HepG2 (cell line): ENCODE results near the gene CA5B. TPM values are rescaled to one million over a fixed set of nuclear protein-coding genes. Genes with fewer than 3 reads are reported as not detected.

Experiments used
- ATAC-seq: fragments of 200-7000 bp; cut with Tn5 transposase; 3 replicates; pipeline ENCODE4 v1.9.1; 2020; ENCODE audit warnings: mild to moderate bottlenecking, moderate library complexity
- BruUV-seq: library from RNA; stranded (reverse); fragments of 400-500 nt; replicated peaks from 2 replicates; lab custom pipeline; 2021; lab: Mats Ljungman, UMichigan
- CTCF ChIA-PET: fragments of 300-600 bp; formaldehyde crosslinking; extraction: SDS; loops from one replicate; lab custom pipeline; 2021; ENCODE audit warnings: low total read pairs, inconsistent platforms, low intra/inter-chr PET ratio; lab: Yijun Ruan, JAX
- POLR2A ChIA-PET: fragments of 350-600 bp; sonication (Branson Sonifier 250); formaldehyde crosslinking; loops from one replicate; lab custom pipeline; 2020; ENCODE audit warnings: antibody characterized with exemption, inconsistent platforms; lab: Yijun Ruan, JAX
- DNase-seq: peaks from one replicate; pipeline ENCODE4 v3.0.0-alpha.2; 2015; ENCODE audit warnings: low spot score
- FAIRE-seq: peaks from 3 replicates; lab custom pipeline; 2011; peaks lifted over from hg19 to GRCh38; lab: Jason Lieb, UNC
- H2AFZ ChIP-seq: one replicate; pipeline ENCODE4 v1.6.1; 2011; ENCODE audit warnings: low read length, inconsistent platforms
- H3K27ac ChIP-seq: fragments of 300-600 bp; 3 replicates; pipeline ENCODE4 v1.8.0; 2011; ENCODE audit warnings: mixed run types, mild to moderate bottlenecking, mixed read lengths, low read length, inconsistent platforms; ENCODE audit not compliant: insufficient read depth; ENCODE audit errors: extremely low read length
- H3K27me3 ChIP-seq, 2 experiments: fragments of 200-600 bp in 1 of 2; 2 replicates in 1 of 2; 3 replicates in 1 of 2; pipeline versions ENCODE4 v1.6.0 to v1.8.0; 2011; ENCODE audit warnings: low read length in 2 of 2, mild to moderate bottlenecking in 2 of 2, moderate library complexity in 2 of 2, inconsistent platforms in 1 of 2; ENCODE audit not compliant: insufficient read depth in 2 of 2, control insufficient read depth in 1 of 2
- H3K36me3 ChIP-seq, 2 experiments: fragments of 200-600 bp in 1 of 2; replicated peaks in 1 of 2; 2 replicates in 1 of 2; 3 replicates in 1 of 2; pipeline versions ENCODE4 v1.5.1 to v1.8.0; 2011; ENCODE audit warnings: low read length in 2 of 2, inconsistent platforms in 1 of 2; ENCODE audit not compliant: insufficient read depth in 2 of 2, control insufficient read depth in 1 of 2
- H3K4me1 ChIP-seq: 2 replicates; pipeline ENCODE4 v1.5.1; 2012; ENCODE audit warnings: low read length, inconsistent platforms; ENCODE audit not compliant: insufficient read depth
- H3K4me2 ChIP-seq: 2 replicates; pipeline ENCODE4 v1.6.0; 2011; ENCODE audit warnings: low read depth, low read length, inconsistent platforms
- H3K4me3 ChIP-seq, 3 experiments: fragments of 200-600 bp in 1 of 3; sonication (generic), shearing (Covaris generic) in 1 of 3; replicated peaks in 1 of 3; 2 replicates each; pipeline ENCODE4 v1.5.1; 2011 to 2016; ENCODE audit warnings: low read length in 3 of 3, inconsistent platforms in 2 of 3, low read depth in 2 of 3, mild to moderate bottlenecking in 2 of 3, control low read depth in 1 of 3, mixed read lengths in 1 of 3; ENCODE audit not compliant: insufficient read depth in 1 of 3
- H3K79me2 ChIP-seq: one replicate; pipeline ENCODE4 v1.6.1; 2011; ENCODE audit warnings: low read length, inconsistent platforms; ENCODE audit not compliant: insufficient read depth
- H3K9ac ChIP-seq: 2 replicates; pipeline ENCODE4 v1.6.0; 2011; ENCODE audit warnings: mild to moderate bottlenecking, low read depth, low read length, inconsistent platforms; ENCODE audit not compliant: insufficient read depth
- H3K9me3 ChIP-seq: 2 replicates; pipeline ENCODE4 v1.5.1; 2012; ENCODE audit warnings: mild to moderate bottlenecking, low read length
- H4K20me1 ChIP-seq: 2 replicates; pipeline ENCODE4 v1.6.0; 2011; ENCODE audit warnings: inconsistent platforms, mild to moderate bottlenecking, low read length, moderate library complexity; ENCODE audit not compliant: insufficient read depth
- FOXM1 ChIP-seq: sonication (generic); formaldehyde crosslinking; IDR thresholded peaks from 2 replicates; pipeline ENCODE4 v1.5.0; 2020; ENCODE audit warnings: missing genetic modification reagents
- GABPB1 ChIP-seq: IDR thresholded peaks from 2 replicates; pipeline ENCODE4 v1.6.1; 2016; ENCODE audit warnings: mild to moderate bottlenecking, missing genetic modification reagents, moderate library complexity, missing compliant biosample characterization
- SMAD9 ChIP-seq: sonication (generic); formaldehyde crosslinking; IDR thresholded peaks from 2 replicates; pipeline ENCODE4 v1.5.1; 2020; ENCODE audit warnings: mild to moderate bottlenecking, missing genetic modification reagents
- ZNF644 ChIP-seq: IDR thresholded peaks from 2 replicates; pipeline ENCODE4 v1.6.1; 2016; ENCODE audit warnings: low read depth
- ZNF720 ChIP-seq: sonication (generic); formaldehyde crosslinking; IDR thresholded peaks from 2 replicates; pipeline ENCODE4 v1.4.0; 2020; ENCODE audit warnings: missing genetic modification reagents
- WGBS: methylation state at CpG from one replicate; pipeline ENCODE4 v1.1.6; 2017; ENCODE audit warnings: low lambda C conversion rate; 5-methylcytosine and 5-hydroxymethylcytosine counted together
- in situ Hi-C: cut with HindIII; loops from 2 replicates; pipeline ENCODE4 v1.10.0; 2017; ENCODE audit warnings: low pct_unique_long_range_greater_than_20kb; ENCODE audit not compliant: extremely low pct_ligation_motif_present
- intact Hi-C: fragments of 100-400 bp; cut with micrococcal nuclease; formaldehyde crosslinking; loops from one replicate; pipeline ENCODE4 v1.10.0; 2022; ENCODE audit not compliant: unreplicated experiment
- polyA plus RNA-seq, 8 experiments: library from polyadenylated mRNA; depleted of rRNA in 3 of 8; stranded (reverse) in 7 of 8; unstranded in 1 of 8; fragments of >200 nt; fragmentation: Illumina TruSeq in 4 of 8; extraction: Trizol in 4 of 8; gene quantifications; 2 replicates each; pipeline versions ENCODE4 v1.2.1 to v1.2.3, GENCODE V29; 2011 to 2016; ENCODE audit warnings: low read depth in 4 of 8, missing spikeins in 1 of 8, mixed read lengths in 1 of 8; ENCODE audit not compliant: insufficient read depth in 1 of 8
- total RNA-seq, 5 experiments: library from RNA; depleted of rRNA; stranded (reverse); fragments of >200 nt; fragmentation: Illumina TruSeq; extraction: Trizol; gene quantifications; 2 replicates each; pipeline ENCODE4 v1.2.3, GENCODE V29; 2016; ENCODE audit warnings: low read depth in 1 of 5
- TF ChIP-seq, protein P1 (sequence below): sonication (generic); formaldehyde crosslinking; IDR thresholded peaks from 2 replicates; pipeline ENCODE4 v1.4.0; 2020; ENCODE audit warnings: mild to moderate bottlenecking, low read depth, missing genetic modification reagents

Gene CA5B
- total and polyA plus RNA-seq, 2 of the 13 experiments (the other 11 are each of a cell fraction or from before 2014, with no cell fraction given) = 1.7 to 2.2 TPM

DNA sequence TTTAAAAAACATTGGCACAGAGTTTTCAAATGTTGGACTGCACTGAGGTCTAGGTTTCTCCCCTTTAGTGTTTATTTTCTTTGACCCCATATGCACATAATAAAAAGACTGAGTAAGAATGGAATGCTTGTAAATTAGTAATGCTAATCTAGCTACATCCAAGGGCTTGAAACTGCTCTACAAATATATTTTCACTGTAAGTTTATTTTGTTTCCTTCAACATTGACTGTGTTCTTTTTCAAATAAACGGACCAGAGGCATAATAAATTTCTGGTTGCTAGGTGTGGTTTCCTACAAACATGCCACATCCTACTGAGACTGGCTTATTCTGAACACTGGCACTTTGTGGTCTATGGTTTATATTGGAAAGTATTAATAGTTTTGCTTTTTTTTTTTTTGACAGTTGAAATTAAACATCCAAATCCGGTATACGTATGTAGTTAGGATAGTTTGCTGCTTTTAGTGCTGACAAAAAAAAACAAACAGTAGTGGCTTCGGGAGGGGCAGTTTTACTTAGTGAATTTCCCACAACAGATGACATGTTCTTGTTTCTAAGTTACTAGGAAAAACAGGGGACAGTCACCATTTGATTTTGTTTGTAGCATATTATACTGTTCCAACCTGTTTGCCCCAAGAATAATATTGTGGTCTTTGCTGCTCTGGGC lies 13.2 kb downstream of the CA5B start:
- BruUV-seq = no TSS peak
- POLR2A ChIA-PET = no interaction called here
- intact Hi-C loops = no loop called here

DNA sequence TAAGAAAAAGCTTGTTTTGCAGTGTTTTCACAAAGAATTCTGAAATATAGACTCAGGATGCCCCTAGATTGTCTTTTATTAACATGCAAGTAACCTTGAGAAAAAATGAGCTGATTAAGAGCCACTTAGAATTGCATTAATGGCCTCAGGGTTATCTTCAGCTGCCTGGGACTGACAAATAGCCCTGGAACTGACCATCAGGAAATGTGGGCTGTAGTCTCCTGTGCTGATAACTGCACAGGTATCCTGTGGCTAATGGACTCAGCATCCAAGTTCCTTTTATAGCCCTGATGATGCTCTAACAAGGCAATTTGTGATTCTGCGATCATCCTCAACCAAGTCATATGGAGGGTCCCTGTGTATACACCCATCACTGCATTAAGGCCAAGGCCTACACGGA lies 17.0 kb downstream of the CA5B start:
- Histone ChIP-seq H3K4me2 (no peak overlapping the region), H4K20me1 (no peaks in the 10 kb centered on the region), H3K27ac (no peak overlapping the region), H3K9ac (no peak overlapping the region), H3K4me3 (no peak overlapping the region), H3K36me3 (no peaks in the 10 kb centered on the region), H3K4me1 (no peaks in the 10 kb centered on the region), H3K27me3 (no peaks in the 10 kb centered on the region), H3K9me3 (no peaks in the 10 kb centered on the region), H2AFZ (no peak overlapping the region), H3K79me2 (no peaks in the 10 kb centered on the region)
- no peak for ATAC-seq
- intact Hi-C loops (no loop called here), in situ Hi-C loops (no loop called here)
- TF ChIP-seq ZNF644 (CRISPR knock-in tag) = no peak
- no peak for TF ChIP-seq ZNF720
- TF ChIP-seq, protein P1, sequence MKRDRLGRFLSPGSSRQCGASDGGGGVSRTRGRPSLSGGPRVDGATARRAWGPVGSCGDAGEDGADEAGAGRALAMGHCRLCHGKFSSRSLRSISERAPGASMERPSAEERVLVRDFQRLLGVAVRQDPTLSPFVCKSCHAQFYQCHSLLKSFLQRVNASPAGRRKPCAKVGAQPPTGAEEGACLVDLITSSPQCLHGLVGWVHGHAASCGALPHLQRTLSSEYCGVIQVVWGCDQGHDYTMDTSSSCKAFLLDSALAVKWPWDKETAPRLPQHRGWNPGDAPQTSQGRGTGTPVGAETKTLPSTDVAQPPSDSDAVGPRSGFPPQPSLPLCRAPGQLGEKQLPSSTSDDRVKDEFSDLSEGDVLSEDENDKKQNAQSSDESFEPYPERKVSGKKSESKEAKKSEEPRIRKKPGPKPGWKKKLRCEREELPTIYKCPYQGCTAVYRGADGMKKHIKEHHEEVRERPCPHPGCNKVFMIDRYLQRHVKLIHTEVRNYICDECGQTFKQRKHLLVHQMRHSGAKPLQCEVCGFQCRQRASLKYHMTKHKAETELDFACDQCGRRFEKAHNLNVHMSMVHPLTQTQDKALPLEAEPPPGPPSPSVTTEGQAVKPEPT (CRISPR knock-in tag) = no peak
- no peak for TF ChIP-seq FOXM1 (CRISPR knock-in tag)
- DNase-seq = no peak
- BruUV-seq = no TSS peak
- POLR2A ChIA-PET = no interaction called here
- FAIRE-seq = no peak
- CTCF ChIA-PET = no interaction called here
- 100% methylated on average over 1 of the region's 2 CpGs for WGBS

More for the DNA sequence above, 13.2 kb downstream of the CA5B start:
- DNase-seq = no peak
- no peak for ATAC-seq
- 97% methylated on average over 4 of the region's 4 CpGs for WGBS
- Histone ChIP-seq H4K20me1 (no peaks in the 10 kb centered on the region), H3K9me3 (no peaks in the 10 kb centered on the region), H3K4me2 (no peak overlapping the region), H2AFZ (no peak overlapping the region), H3K4me3 (no peak overlapping the region), H3K36me3 (no peaks in the 10 kb centered on the region), H3K27ac (no peak overlapping the region), H3K9ac (no peak overlapping the region), H3K4me1 (no peaks in the 10 kb centered on the region), H3K27me3 (no peaks in the 10 kb centered on the region), H3K79me2 (no peaks in the 10 kb centered on the region)
- TF ChIP-seq SMAD9 (CRISPR knock-in tag) (no peak), GABPB1 (CRISPR knock-in tag) (no peak)
- CTCF ChIA-PET = no interaction called here
- no peak for FAIRE-seq
- in situ Hi-C loops = no loop called here
